ENCODE data around the gene NR5A1.

- TF ChIP-seq CTCF (IDR thresholded peaks at IDR 0.05) (no peak), POLR2A (IDR thresholded peaks at IDR 0.05) (no peak)
Measured at GRCh38 chr9:124497441-124497840, 9.8 kb downstream of the NR5A1 start.

Measured in suprapubic skin (tissue), 3 donors.